GM23248 (cell line): ENCODE results near the gene TAC3.
"Not testable (repeated sequence)": the region's sequence is repeated elsewhere in the genome, so short reads cannot be mapped to it uniquely, and the experiment has no call there.

Source experiments
- EZH2 ChIP-seq: fragments of 200-600 bp; sonication (generic); IDR thresholded peaks from 2 replicates; pipeline ENCODE4 v1.6.1; 2018; ENCODE audit warnings: antibody characterized with exemption, mild to moderate bottlenecking; ENCODE audit not compliant: insufficient read depth, poor library complexity, severe bottlenecking
- EZH2phosphoT487 ChIP-seq: fragments of 200-600 bp; sonication (generic); IDR thresholded peaks from 2 replicates; pipeline ENCODE4 v1.6.1; 2018; ENCODE audit warnings: antibody characterized with exemption, moderate library complexity, mild to moderate bottlenecking, low read depth; ENCODE audit not compliant: insufficient read depth

- TF ChIP-seq EZH2, EZH2phosphoT487: not testable (repeated sequence)
Measured at GRCh38 chr12:56985714-56986113, 30.6 kb downstream of the TAC3 start.
